Small intestine (tissue), 16 donors: ENCODE measurements around the gene RAB23. TPM values are rescaled to one million over a fixed set of nuclear protein-coding genes. Genes with fewer than 3 reads are reported as not detected.

ENCODE experiments used
- DNase-seq, 2 donors: peaks; one replicate each; pipeline versions ENCODE4 v3.0.0 to v3.0.0-alpha.2; 2013
- FAIRE-seq: peaks from 2 replicates; lab custom pipeline; 2012; peaks lifted over from hg19 to GRCh38; lab: Jason Lieb, UNC
- H3K27ac ChIP-seq, 3 donors: one replicate each; pipeline ENCODE4 v1.5.1; 2013; ENCODE audit warnings: low read length in 2 of 3, mild to moderate bottlenecking in 2 of 3, control low read depth in 1 of 3, inconsistent platforms in 1 of 3, low read depth in 1 of 3, moderate library complexity in 1 of 3
- H3K27me3 ChIP-seq, 3 donors: one replicate each; pipeline ENCODE4 v1.6.1; 2013; ENCODE audit warnings: low read length in 3 of 3, inconsistent platforms in 1 of 3; ENCODE audit not compliant: control insufficient read depth in 3 of 3, insufficient read depth in 3 of 3
- H3K36me3 ChIP-seq, 3 donors: one replicate each; pipeline ENCODE4 v1.6.1; 2013; ENCODE audit warnings: low read length in 3 of 3, inconsistent platforms in 1 of 3, low read depth in 1 of 3, mild to moderate bottlenecking in 1 of 3, moderate library complexity in 1 of 3; ENCODE audit not compliant: control insufficient read depth in 3 of 3, insufficient read depth in 2 of 3
- H3K4me1 ChIP-seq, 3 donors: one replicate each; pipeline ENCODE4 v1.6.1; 2013; ENCODE audit warnings: low read length in 2 of 3, inconsistent platforms in 1 of 3, low read depth in 1 of 3, mild to moderate bottlenecking in 1 of 3, moderate library complexity in 1 of 3; ENCODE audit not compliant: control insufficient read depth in 3 of 3, insufficient read depth in 2 of 3
- H3K4me3 ChIP-seq, 3 donors: one replicate each; pipeline ENCODE4 v1.5.1; 2013; ENCODE audit warnings: low read length in 3 of 3, control low read depth in 1 of 3, inconsistent platforms in 1 of 3, low read depth in 1 of 3, mild to moderate bottlenecking in 1 of 3, moderate library complexity in 1 of 3
- H3K9me3 ChIP-seq, 2 donors: one replicate each; pipeline ENCODE4 v1.6.1; 2013; ENCODE audit warnings: low read depth in 1 of 2, low read length in 1 of 2; ENCODE audit not compliant: control insufficient read depth in 2 of 2, insufficient read depth in 1 of 2
- WGBS, 3 donors: extraction: QIAGEN DNeasy Blood & Tissue Kit; methylation state at CpG; one replicate each; pipeline ENCODE4 v1.1.7; 2013; 5-methylcytosine and 5-hydroxymethylcytosine counted together
- long read RNA-seq, 10 donors: transcript quantifications; one replicate each; lab custom pipeline, GENCODE V29; 2026
- polyA plus RNA-seq, 4 donors: library from polyadenylated mRNA; stranded (reverse) in 3 of 4; unstranded in 1 of 4; fragments of 200-250 nt in 3 of 4; fragments of 120-200 nt in 1 of 4; gene quantifications; one replicate each; pipeline versions ENCODE4 v1.2.1 to v1.2.3, GENCODE V29; 2013
- donor health status: healthy with polysubstance abuse.
- donor health status: control.
- donor health status: control.
- donor health status: Bipolar disorder and iron deficiency.
- donor health status: healthy.

The RAB23 gene
- polyA plus RNA-seq, result 1 to 10 TPM in 3 of 4 donors, under 1 TPM in 1; 0.45 to 7.7 (median 2.9) TPM
- long read RNA-seq, donor 1, full-length matches to known transcripts, result 8 of 8 reads
- long read RNA-seq, donor 1, partial matches to known transcripts, result 0 of 8 reads
- long read RNA-seq, donor 1, other reads (novel, unspliced or antisense), result 0 of 8 reads
- long read RNA-seq, donor 2, full-length matches to known transcripts, result 1 of 1 reads
- long read RNA-seq, donor 2, partial matches to known transcripts, result 0 of 1 reads
- long read RNA-seq, donor 2, other reads (novel, unspliced or antisense), result 0 of 1 reads
- long read RNA-seq, donor 3, full-length matches to known transcripts, result 1 of 1 reads
- long read RNA-seq, donor 3, partial matches to known transcripts, result 0 of 1 reads
- long read RNA-seq, donor 3, other reads (novel, unspliced or antisense), result 0 of 1 reads
- long read RNA-seq, donor 4, result 0 reads
- long read RNA-seq, donor 5, full-length matches to known transcripts, result 1 of 1 reads
- long read RNA-seq, donor 5, partial matches to known transcripts, result 0 of 1 reads
- long read RNA-seq, donor 5, other reads (novel, unspliced or antisense), result 0 of 1 reads
- long read RNA-seq, donor 6, result 0 reads
- long read RNA-seq, donor 7, full-length matches to known transcripts, result 4 of 4 reads
- long read RNA-seq, donor 7, partial matches to known transcripts, result 0 of 4 reads
- long read RNA-seq, donor 7, other reads (novel, unspliced or antisense), result 0 of 4 reads
- long read RNA-seq, donor 8, result 0 reads
- long read RNA-seq, donor 9, full-length matches to known transcripts, result 2 of 2 reads
- long read RNA-seq, donor 9, partial matches to known transcripts, result 0 of 2 reads
- long read RNA-seq, donor 9, other reads (novel, unspliced or antisense), result 0 of 2 reads
- long read RNA-seq, donor 10, full-length matches to known transcripts, result 6 of 6 reads
- long read RNA-seq, donor 10, partial matches to known transcripts, result 0 of 6 reads
- long read RNA-seq, donor 10, other reads (novel, unspliced or antisense), result 0 of 6 reads

DNA sequence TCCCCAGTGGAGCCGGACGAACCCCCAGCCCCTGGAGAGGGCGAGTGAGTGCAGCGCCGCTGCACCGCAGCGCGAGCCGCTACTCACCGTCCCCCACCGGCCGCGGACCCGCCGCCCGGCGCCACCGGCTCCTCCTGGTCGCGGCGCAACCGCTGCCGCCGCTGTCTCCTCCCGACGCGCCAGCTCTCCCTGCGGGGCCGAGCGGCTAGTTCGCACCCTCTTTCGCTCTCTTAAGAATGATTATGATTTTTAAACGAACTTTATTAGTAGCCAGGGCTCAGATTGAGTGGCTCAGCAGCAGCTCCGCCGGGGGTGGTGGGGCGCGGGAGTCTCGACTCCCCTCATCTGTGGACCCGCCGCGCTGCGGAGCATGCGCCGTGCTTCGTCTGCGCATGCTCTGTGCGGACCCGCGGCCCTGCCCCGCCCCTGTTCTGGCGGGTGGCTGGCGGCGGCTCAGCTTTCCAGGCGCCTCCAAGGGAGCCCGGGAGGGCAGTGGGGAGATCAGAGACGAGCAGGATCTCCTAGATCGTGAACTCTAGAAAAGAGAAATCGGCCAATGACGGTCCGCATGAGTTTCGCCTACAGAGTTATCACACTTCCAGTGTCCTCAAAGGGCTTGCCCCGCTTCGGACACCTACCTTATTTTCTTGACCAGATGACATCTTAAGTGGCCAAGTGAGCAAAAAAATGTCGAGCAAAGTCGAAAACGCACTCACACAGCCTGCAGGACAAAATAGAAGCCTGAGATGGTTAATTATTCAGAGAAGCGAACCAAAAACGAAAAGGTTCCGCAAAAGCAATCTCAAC, at the start of gene RAB23:
Gene RAB23, minus strand, starts transcription at position 372 of the 807 bp plus-strand sequence. CDS start 11,927 bp downstream, outside the sequence.
- Histone ChIP-seq H3K4me3 (peak within 1 kb of the TSS; percentile 68 to 90 (median 81)), H3K27me3 (no peaks in the 10 kb centered on the region), H3K4me1 (peaks cover 0 to 2% (median 0%) of the 10 kb centered on the region in 3 donors), H3K36me3 (no peaks in the 10 kb centered on the region), H3K27ac (peak within 1 kb of the TSS in 2 of 3 donors; percentile 67 to 77), H3K9me3 (no peaks in the 10 kb centered on the region)
- DNase-seq, result peak; percentile 79 to 95
- whole genome bisulfite sequencing, 3 donors, result 0 to 1% (median 0%) methylated on average over 63 to 69 of the region's 69 CpGs
- FAIRE-seq, result no peak

DNA sequence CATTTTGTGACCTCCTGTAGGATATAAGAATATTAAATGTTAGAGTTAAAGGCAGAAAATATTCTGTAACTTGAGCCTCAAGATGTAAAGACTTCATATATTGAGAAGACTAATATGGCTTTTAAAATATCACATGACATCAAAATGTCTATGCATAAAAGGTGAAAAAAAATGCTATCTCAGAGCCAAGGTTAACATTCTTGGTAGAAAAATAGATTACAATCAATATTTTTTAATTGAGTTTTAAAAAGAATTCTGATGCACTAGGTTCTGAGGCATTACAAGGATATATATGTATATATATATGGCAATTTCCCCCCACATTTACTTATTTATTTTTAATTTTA, 46.2 kb upstream of the RAB23 start:
- DNase-seq (no peak), FAIRE-seq (no peak)
- Histone ChIP-seq H3K36me3 (no peaks in the 10 kb centered on the region), H3K27ac (no peak overlapping the region), H3K4me1 (no peaks in the 10 kb centered on the region), H3K4me3 (no peak overlapping the region), H3K9me3 (no peaks in the 10 kb centered on the region), H3K27me3 (no peaks in the 10 kb centered on the region)

DNA sequence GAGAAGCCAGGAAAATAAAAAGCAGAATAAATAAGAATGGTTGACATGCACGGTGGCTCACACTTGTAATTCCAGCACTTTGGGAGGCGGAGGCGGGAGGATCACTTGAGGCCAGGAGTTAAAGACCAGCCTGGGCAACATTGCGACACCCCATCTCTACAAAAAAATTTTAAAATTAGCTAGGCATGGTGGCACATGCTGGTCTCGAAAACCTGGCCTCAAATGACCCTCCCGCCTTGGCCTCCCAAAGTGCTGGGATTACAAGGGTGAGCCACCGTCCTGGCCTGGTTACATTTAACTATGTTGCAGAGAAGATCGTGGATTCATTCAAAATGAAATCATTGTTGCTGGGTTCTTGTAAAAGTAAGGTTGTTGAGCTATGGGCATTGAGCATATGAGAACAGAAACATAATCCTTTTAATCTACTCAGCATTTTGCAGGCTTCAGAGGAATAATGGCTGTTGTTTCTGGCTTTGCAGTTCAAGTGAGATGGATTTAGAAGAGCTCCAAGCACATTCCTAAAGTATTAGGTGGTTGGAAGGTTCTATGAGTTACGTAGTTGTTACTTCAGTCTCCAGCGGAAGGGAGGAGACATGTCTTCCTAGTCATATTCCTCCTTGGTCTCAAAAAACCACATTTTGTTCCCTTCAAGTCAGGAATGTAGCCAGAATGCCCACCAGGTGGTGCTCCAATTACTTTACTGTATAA, 45.6 kb upstream of the RAB23 start:
- 77 to 88% (median 85%) methylated on average over 10 of the region's 10 CpGs for WGBS, 3 donors
- DNase-seq, result peak; percentile 12 to 51
- no peak for FAIRE-seq
- Histone ChIP-seq H3K4me1 (no peaks in the 10 kb centered on the region), H3K27ac (no peak overlapping the region), H3K27me3 (no peaks in the 10 kb centered on the region), H3K36me3 (no peaks in the 10 kb centered on the region), H3K4me3 (no peak overlapping the region), H3K9me3 (no peaks in the 10 kb centered on the region)

DNA sequence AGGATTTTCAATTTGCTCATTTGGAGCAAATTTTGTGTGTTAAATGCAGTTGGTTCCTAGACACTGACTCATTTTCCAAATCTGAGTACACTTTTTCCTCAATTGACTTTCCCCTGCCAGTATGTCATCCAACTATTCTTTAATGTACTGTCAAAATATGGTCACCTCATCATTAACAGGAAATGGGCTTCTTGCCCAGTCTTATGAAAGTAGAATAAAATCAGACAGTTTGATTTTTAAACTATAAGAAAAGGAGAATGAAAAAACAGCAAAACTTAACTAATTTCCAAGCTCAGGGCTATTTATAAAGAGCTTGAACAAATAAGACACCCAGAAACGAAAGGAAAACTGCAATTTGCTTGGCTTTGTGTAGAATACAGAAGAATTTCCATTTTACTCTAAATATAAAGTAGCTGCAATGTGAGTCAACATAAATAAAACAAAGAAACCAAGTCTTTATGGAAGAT, 43.7 kb upstream of the RAB23 start:
- H3K36me3 ChIP-seq, result no peaks in the 10 kb centered on the region
- DNase-seq (no peak), FAIRE-seq (no peak)
- no peaks in the 10 kb centered on the region for H3K4me1 ChIP-seq
- H3K4me3 ChIP-seq, result no peak overlapping the region
- H3K27me3 ChIP-seq, result peaks cover 0 to 3% (median 0%) of the 10 kb centered on the region in 3 donors
- H3K27ac ChIP-seq, result no peak overlapping the region
- 20 to 33% (median 28%) methylated on average over 1 of the region's 1 CpG for WGBS, 3 donors
- H3K9me3 ChIP-seq, result no peaks in the 10 kb centered on the region

DNA sequence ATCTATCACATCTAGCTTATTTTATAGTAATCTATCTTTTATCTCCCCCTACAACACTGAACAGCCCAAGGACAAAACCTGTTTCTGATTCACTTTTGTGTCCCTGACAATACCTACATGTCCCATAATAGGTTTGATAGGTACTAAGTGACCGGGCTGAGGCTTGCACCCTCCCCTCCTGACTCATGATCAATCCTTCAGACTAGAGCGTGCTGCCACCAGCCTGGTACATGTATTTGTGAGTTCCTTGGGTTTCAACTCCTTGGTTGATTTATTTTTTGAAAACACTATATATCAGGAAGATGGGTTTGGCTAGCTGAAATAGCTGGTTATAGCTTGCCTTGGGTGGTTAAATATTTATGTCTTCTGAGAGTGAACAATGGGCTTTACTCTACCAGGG, 41.6 kb upstream of the RAB23 start:
- H3K4me1 ChIP-seq, result no peaks in the 10 kb centered on the region
- no peaks in the 10 kb centered on the region for H3K9me3 ChIP-seq
- H3K36me3 ChIP-seq, result no peaks in the 10 kb centered on the region
- peaks cover 0 to 3% (median 0%) of the 10 kb centered on the region in 3 donors for H3K27me3 ChIP-seq
- H3K4me3 ChIP-seq, result no peak overlapping the region
- WGBS, 3 donors, result 79 to 93% (median 85%) methylated on average over 2 of the region's 2 CpGs
- DNase-seq (no peak), FAIRE-seq (no peak)
- H3K27ac ChIP-seq, result peak overlapping the region in 1 of 3 donors; percentile 73

DNA sequence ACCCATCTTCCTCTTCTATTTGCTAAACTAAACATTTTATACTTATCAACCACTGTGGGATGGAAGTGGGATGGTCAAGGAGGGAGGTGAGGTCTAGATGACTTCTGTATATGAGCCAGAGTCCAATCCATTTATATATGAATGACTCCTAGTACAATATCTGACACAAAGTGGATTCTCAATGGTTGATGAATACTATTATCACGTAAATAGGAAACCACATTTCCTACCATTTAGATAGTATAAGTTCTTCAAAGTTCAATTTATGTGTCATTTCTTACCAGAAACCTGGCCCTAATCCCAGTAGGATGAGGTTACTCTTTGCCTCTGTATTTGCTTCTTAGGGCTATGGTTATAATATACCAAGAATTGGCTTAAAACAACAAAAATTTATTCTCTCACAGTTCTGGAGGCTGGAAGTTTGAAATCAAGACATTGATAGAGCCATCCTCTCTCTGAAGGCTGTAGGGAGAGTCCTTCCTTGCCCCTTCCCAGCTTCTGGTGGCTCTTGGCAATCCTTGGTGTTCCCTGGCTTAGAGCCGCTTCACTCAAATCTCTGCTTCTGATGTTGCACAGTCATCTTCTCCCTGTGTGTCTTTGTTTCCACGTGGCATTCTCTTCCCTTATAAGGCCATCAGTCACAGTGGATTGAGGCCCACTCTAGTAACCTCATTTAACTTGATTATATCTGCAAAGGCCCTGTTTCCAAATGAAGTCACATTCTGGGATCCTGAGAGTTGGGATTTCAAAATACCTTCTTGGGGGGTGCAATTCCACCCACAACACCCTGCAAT, 41.0 kb upstream of the RAB23 start:
- H3K27me3 ChIP-seq, result peaks cover 0 to 3% (median 0%) of the 10 kb centered on the region in 3 donors
- FAIRE-seq, result no peak
- H3K4me3 ChIP-seq, result no peak overlapping the region
- peak overlapping the region in 1 of 3 donors; percentile 61 for H3K27ac ChIP-seq
- no peak for DNase-seq
- WGBS, 3 donors, result 45 to 57% (median 51%) methylated on average over 3 of the region's 3 CpGs
- no peaks in the 10 kb centered on the region for H3K4me1 ChIP-seq
- no peaks in the 10 kb centered on the region for H3K9me3 ChIP-seq
- no peaks in the 10 kb centered on the region for H3K36me3 ChIP-seq

DNA sequence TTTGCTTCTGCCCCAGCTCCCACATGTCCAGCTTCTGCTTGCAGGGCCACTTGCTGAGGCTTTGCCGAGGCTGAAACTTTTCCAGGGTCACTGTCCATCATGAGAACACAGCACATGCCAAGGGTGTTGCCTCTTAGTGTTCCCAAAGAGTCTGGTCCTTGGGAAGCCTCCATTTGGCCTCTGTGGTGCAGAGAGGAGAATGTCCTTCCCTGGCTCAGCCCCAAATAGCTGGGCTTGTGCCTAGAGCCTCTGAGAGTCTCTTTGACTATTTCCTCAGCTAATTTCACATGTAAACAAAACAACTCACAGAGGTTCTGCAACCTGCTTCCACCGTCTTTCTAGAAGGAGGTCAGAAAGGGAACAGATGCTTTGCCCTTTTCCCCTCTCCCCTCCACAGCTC, 40.4 kb upstream of the RAB23 start:
- Histone ChIP-seq H3K27me3 (peaks cover 0 to 3% (median 0%) of the 10 kb centered on the region in 3 donors), H3K4me1 (no peaks in the 10 kb centered on the region), H3K36me3 (no peaks in the 10 kb centered on the region), H3K27ac (peak overlapping the region in 1 of 3 donors; percentile 61), H3K4me3 (no peak overlapping the region), H3K9me3 (no peaks in the 10 kb centered on the region)
- WGBS, 3 donors, result 40 to 61% (median 58%) methylated on average over 2 of the region's 2 CpGs
- no peak for DNase-seq
- no peak for FAIRE-seq
